K562 (cell line): ENCODE measurements around the gene HNF4A. TPM values are rescaled to one million over a fixed set of nuclear protein-coding genes. Genes with fewer than 3 reads are reported as not detected.

Experiments used
- ATAC-seq: fragments of 200-7000 bp; cut with Tn5 transposase; 3 replicates; pipeline ENCODE4 v1.9.1; 2020; ENCODE audit warnings: moderate library complexity
- BruUV-seq: library from RNA; stranded (reverse); fragments of 400-500 nt; replicated peaks from 2 replicates; lab custom pipeline; 2021; lab: Mats Ljungman, UMichigan
- CTCF ChIA-PET: fragments of 300-600 bp; formaldehyde crosslinking; extraction: SDS; loops from one replicate; lab custom pipeline; 2021; ENCODE audit warnings: low intra/inter-chr PET ratio; lab: Yijun Ruan, JAX
- POLR2A ChIA-PET: fragments of 300-600, 350-650 bp; sonication (Branson Sonifier 250); formaldehyde crosslinking; extraction: SDS; loops from one replicate; lab custom pipeline; 2021; ENCODE audit warnings: antibody characterized with exemption, inconsistent platforms; lab: Yijun Ruan, JAX
- DNase-seq, 4 experiments: peaks; one replicate each; pipeline versions ENCODE4 v3.0.0 to v3.0.0-alpha.2; 2011 to 2018; ENCODE audit warnings: low spot score in 3 of 4, mixed read lengths in 3 of 4; ENCODE audit errors: extremely low read depth in 1 of 4
- FAIRE-seq: peaks from 2 replicates; lab custom pipeline; 2011; peaks lifted over from hg19 to GRCh38; lab: Jason Lieb, UNC
- H2AFZ ChIP-seq: 2 replicates; pipeline ENCODE4 v1.6.0; 2011; ENCODE audit warnings: low read depth, low read length, control low read depth, inconsistent platforms
- H3K27ac ChIP-seq: fragments of 200-600 bp; 3 replicates; pipeline ENCODE4 v1.8.0; 2011; ENCODE audit warnings: low read depth, mild to moderate bottlenecking, control low read depth, inconsistent platforms, low read length, moderate library complexity, mixed read lengths; ENCODE audit errors: extremely low read depth
- H3K27me3 ChIP-seq, 2 experiments: fragments of 300-600 bp in 1 of 2; 2 replicates in 1 of 2; 3 replicates in 1 of 2; pipeline versions ENCODE4 v1.6.0 to v1.8.0; 2011; ENCODE audit warnings: inconsistent platforms in 2 of 2, low read length in 2 of 2, mild to moderate bottlenecking in 1 of 2, mixed read lengths in 1 of 2, moderate library complexity in 1 of 2; ENCODE audit not compliant: control insufficient read depth in 2 of 2, insufficient read depth in 2 of 2
- H3K36me3 ChIP-seq: fragments of 300-600 bp; 3 replicates; pipeline ENCODE4 v1.8.0; 2011; ENCODE audit warnings: mild to moderate bottlenecking, low read length, inconsistent platforms; ENCODE audit not compliant: control insufficient read depth, insufficient read depth
- H3K4me1 ChIP-seq, 2 experiments: fragments of 200-600 bp in 1 of 2; replicated peaks in 1 of 2; 2 replicates in 1 of 2; 3 replicates in 1 of 2; pipeline versions ENCODE4 v1.5.1 to v1.8.0; 2011; ENCODE audit warnings: inconsistent platforms in 2 of 2, low read length in 2 of 2, mild to moderate bottlenecking in 1 of 2, mixed read lengths in 1 of 2, moderate library complexity in 1 of 2; ENCODE audit not compliant: control insufficient read depth in 2 of 2, insufficient read depth in 2 of 2
- H3K4me2 ChIP-seq: 2 replicates; pipeline ENCODE4 v1.6.1; 2011; ENCODE audit warnings: low read length, control low read depth, inconsistent platforms, mixed read lengths; ENCODE audit not compliant: insufficient read depth
- H3K4me3 ChIP-seq: fragments of 200-600 bp; sonication (generic), shearing (Covaris generic); 2 replicates; pipeline ENCODE4 v1.5.1; 2016; ENCODE audit warnings: control low read depth, inconsistent platforms
- H3K79me2 ChIP-seq: fragments of 200-600 bp; 3 replicates; pipeline ENCODE4 v1.8.0; 2011; ENCODE audit warnings: low read length, inconsistent platforms; ENCODE audit not compliant: control insufficient read depth, insufficient read depth
- H3K9ac ChIP-seq, 2 experiments: 2 replicates each; pipeline versions ENCODE4 v1.6.0 to v1.6.1; 2011; ENCODE audit warnings: low read depth in 2 of 2, low read length in 2 of 2, control low read depth in 1 of 2, inconsistent platforms in 1 of 2, mild to moderate bottlenecking in 1 of 2, mixed read lengths in 1 of 2; ENCODE audit not compliant: insufficient read depth in 1 of 2
- H3K9me1 ChIP-seq: one replicate; pipeline ENCODE4 v1.6.0; 2011; ENCODE audit warnings: inconsistent platforms, mild to moderate bottlenecking, low read length, moderate library complexity; ENCODE audit not compliant: control insufficient read depth, insufficient read depth
- H3K9me3 ChIP-seq: replicated peaks from 2 replicates; pipeline ENCODE4 v1.5.1; 2011; ENCODE audit warnings: low read depth, low read length, inconsistent platforms; ENCODE audit not compliant: control insufficient read depth, insufficient read depth
- H4K20me1 ChIP-seq: replicated peaks from 2 replicates; pipeline ENCODE4 v1.6.1; 2011; ENCODE audit warnings: low read length, inconsistent platforms, mixed read lengths; ENCODE audit not compliant: control insufficient read depth, insufficient read depth
- KDM4B ChIP-seq, 2 experiments: fragments of 450-650 bp in 1 of 2; sonication (generic) in 1 of 2; IDR thresholded peaks; 2 replicates each; pipeline ENCODE4 v1.6.1; 2016 to 2017; ENCODE audit warnings: borderline replicate concordance in 2 of 2, antibody characterized with exemption in 1 of 2, low read depth in 1 of 2, mild to moderate bottlenecking in 1 of 2
- MGA ChIP-seq: fragments of 450-650 bp; IDR thresholded peaks from 2 replicates; pipeline ENCODE4 v1.6.1; 2016; ENCODE audit warnings: mild to moderate bottlenecking, moderate library complexity
- RHOXF2B ChIP-seq: fragments of 250-450 bp; sonication (Bioruptor Pico); conservative IDR thresholded peaks from 2 replicates; pipeline ENCODE4 v1.5.1; 2021
- RNF2 ChIP-seq: sonication (generic); IDR thresholded peaks from 2 replicates; pipeline ENCODE4 v1.6.1; 2016
- TARDBP ChIP-seq: fragments of 450-650 bp; IDR thresholded peaks from 2 replicates; pipeline ENCODE4 v1.6.1; 2016
- USF2 ChIP-seq: sonication (generic); formaldehyde crosslinking; IDR thresholded peaks from 2 replicates; pipeline ENCODE4 v1.5.0; 2020; ENCODE audit warnings: missing genetic modification reagents
- ZNF124 ChIP-seq: sonication (generic); formaldehyde crosslinking; IDR thresholded peaks from 2 replicates; pipeline ENCODE4 v1.8.1; 2022; ENCODE audit warnings: missing genetic modification reagents
- ZNF24 ChIP-seq: fragments of 450-650 bp; IDR thresholded peaks from 2 replicates; pipeline ENCODE4 v1.6.1; 2016
- ZNF347 ChIP-seq: fragments of 450-650 bp; formaldehyde crosslinking; IDR thresholded peaks from 2 replicates; pipeline ENCODE4 v1.4.0; 2020; ENCODE audit warnings: low read depth, mild to moderate bottlenecking, moderate library complexity
- WGBS: fragments of 100-300 bp; shearing (Covaris generic); methylation state at CpG from one replicate; pipeline ENCODE4 v1.1.6; 2016; ENCODE audit warnings: low coverage, mixed read lengths; ENCODE audit not compliant: insufficient coverage; ENCODE audit errors: missing lambda C conversion rate; 5-methylcytosine and 5-hydroxymethylcytosine counted together
- in situ Hi-C: fragments of 300-500 bp; cut with MboI; formaldehyde crosslinking; loops from 4 replicates; pipeline ENCODE4 v1.15.0; 2018; ENCODE audit warnings: inconsistent platforms, mixed read lengths
- intact Hi-C: fragments of 100-400 bp; cut with micrococcal nuclease; formaldehyde crosslinking; loops from 2 replicates; pipeline ENCODE4 v1.14.2; 2022
- polyA plus RNA-seq, 8 experiments: library from polyadenylated mRNA; depleted of rRNA in 4 of 8; stranded (reverse) in 5 of 8; unstranded in 3 of 8; fragments of >200 nt; fragmentation: Nextera tagmentation in 2 of 8; fragmentation: Illumina TruSeq in 1 of 8; extraction: Ambion mirVana in 2 of 8; extraction: Trizol in 1 of 8; gene quantifications; 2 replicates each; pipeline versions ENCODE4 v1.2.1 to v1.2.3, GENCODE V29; 2011 to 2014; ENCODE audit warnings: inconsistent platforms in 1 of 8, missing spikeins in 1 of 8
- total RNA-seq, 7 experiments: library from RNA; depleted of rRNA in 6 of 7; stranded (reverse); fragments of >200 nt in 6 of 7; fragmentation: Illumina TruSeq in 2 of 7; extraction: Trizol in 2 of 7; gene quantifications; 2 replicates each; pipeline versions ENCODE4 v1.2.1 to v1.2.3, GENCODE V29; 2011 to 2021; ENCODE audit warnings: low replicate concordance in 1 of 7
- TF ChIP-seq, protein P1 (sequence below): sonication (generic); formaldehyde crosslinking; IDR thresholded peaks from 2 replicates; pipeline ENCODE4 v1.4.0; 2020; ENCODE audit warnings: mild to moderate bottlenecking, missing genetic modification reagents

The HNF4A gene
- total and polyA plus RNA-seq, 9 of the 15 experiments (the other 6 are each of a cell fraction or from before 2014, with no cell fraction given): 0.03 to 0.27 (median 0.08) TPM; not detected in 5

DNA sequence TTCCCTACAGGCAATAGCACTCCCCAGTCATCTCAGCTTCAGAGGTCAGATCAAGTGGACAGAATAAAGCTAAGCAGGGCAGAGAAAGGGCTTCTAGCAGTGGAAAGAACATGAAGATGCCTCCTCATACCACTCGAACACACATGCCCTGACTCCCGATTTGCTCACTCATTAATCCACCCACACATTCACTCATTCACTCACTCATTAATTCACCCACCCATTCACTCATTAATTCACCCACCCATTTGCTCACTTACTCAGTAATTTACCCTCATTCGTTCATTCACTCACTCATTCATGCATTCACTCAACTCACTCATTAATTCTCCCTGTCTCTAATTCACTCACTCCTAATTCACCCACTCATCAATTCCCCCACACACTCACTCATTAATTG, 43.9 kb downstream of the HNF4A start:
- ChIA-PET CTCF (no interaction called here), POLR2A (interaction anchor here (1.5 to 1.6 kb wide), 2 partner anchors 8 to 10 kb away, joined by 5 to 7 read pairs; no protein-coding TSS in a partner anchor)
- no peaks in the 10 kb centered on the region for H3K79me2 ChIP-seq
- no peak overlapping the region for H3K4me3 ChIP-seq
- no TSS peak for BruUV-seq
- DNase-seq (no peak), ATAC-seq (no peak), FAIRE-seq (no peak)
- no peaks in the 10 kb centered on the region for H3K36me3 ChIP-seq
- H3K27ac ChIP-seq: no peak overlapping the region
- intact Hi-C loops: no loop called here
- H3K9me1 ChIP-seq: no peaks in the 10 kb centered on the region
- H4K20me1 ChIP-seq: no peaks in the 10 kb centered on the region; the same call in 1 of the 2 replicates
- peaks cover 12 to 30% of the 10 kb centered on the region in 2 experiments for H3K4me1 ChIP-seq
- no peaks in the 10 kb centered on the region for H3K9me3 ChIP-seq
- 5% methylated on average over 3 of the region's 3 CpGs for WGBS
- in situ Hi-C loops: no loop called here
- no peak overlapping the region for H3K9ac ChIP-seq
- no peak overlapping the region for H2AFZ ChIP-seq
- peaks cover 0 to 40% of the 10 kb centered on the region in 2 experiments; a peak in 3 of 5 replicates for H3K27me3 ChIP-seq
- no peak overlapping the region for H3K4me2 ChIP-seq
- TF ChIP-seq ZNF24 (peak; percentile 96), RHOXF2B (CRISPR knock-in tag) (no peak), ZNF124 (no peak), MGA (no peak), TARDBP (no peak), USF2 (CRISPR knock-in tag) (no peak), RNF2 (no peak), KDM4B (IDR thresholded peaks at IDR 0.05; ENCODE audit: borderline replicate concordance in 2 of 2, low read depth in 1 of 2) (no peak), ZNF347 (CRISPR knock-in tag) (no peak)
- TF ChIP-seq, protein P1, sequence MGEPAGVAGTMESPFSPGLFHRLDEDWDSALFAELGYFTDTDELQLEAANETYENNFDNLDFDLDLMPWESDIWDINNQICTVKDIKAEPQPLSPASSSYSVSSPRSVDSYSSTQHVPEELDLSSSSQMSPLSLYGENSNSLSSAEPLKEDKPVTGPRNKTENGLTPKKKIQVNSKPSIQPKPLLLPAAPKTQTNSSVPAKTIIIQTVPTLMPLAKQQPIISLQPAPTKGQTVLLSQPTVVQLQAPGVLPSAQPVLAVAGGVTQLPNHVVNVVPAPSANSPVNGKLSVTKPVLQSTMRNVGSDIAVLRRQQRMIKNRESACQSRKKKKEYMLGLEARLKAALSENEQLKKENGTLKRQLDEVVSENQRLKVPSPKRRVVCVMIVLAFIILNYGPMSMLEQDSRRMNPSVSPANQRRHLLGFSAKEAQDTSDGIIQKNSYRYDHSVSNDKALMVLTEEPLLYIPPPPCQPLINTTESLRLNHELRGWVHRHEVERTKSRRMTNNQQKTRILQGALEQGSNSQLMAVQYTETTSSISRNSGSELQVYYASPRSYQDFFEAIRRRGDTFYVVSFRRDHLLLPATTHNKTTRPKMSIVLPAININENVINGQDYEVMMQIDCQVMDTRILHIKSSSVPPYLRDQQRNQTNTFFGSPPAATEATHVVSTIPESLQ (CRISPR knock-in tag): no peak
